ENCODE results near the gene C22orf31.

C22orf31 gene

GRCh38 chr22:29061773-29062172 is at the start of gene C22orf31:
C22orf31 (minus strand) TSS chr22:29061831; CDS start chr22:29061792, 39 bp downstream.
- no peaks in the 10 kb centered on the region for H3K36me3 Mint-ChIP-seq (ENCODE audit: low read depth)
- no peak for DNase-seq (ENCODE audit: low spot score)
- no peaks in the 10 kb centered on the region for H3K9me3 Mint-ChIP-seq
- no peak within 1 kb of the TSS for H3K4me3 Mint-ChIP-seq
- peaks cover 50% of the 10 kb centered on the region for H3K27me3 Mint-ChIP-seq (ENCODE audit: low read depth)
- peaks cover 6% of the 10 kb centered on the region for H3K4me1 Mint-ChIP-seq (ENCODE audit: low read depth)
- H3K27ac Mint-ChIP-seq = no peak within 1 kb of the TSS

- no peaks in the 10 kb centered on the region for H3K36me3 Mint-ChIP-seq (ENCODE audit: low read depth)
- H3K9me3 Mint-ChIP-seq = no peaks in the 10 kb centered on the region
- no peak overlapping the region for H3K4me3 Mint-ChIP-seq
- H3K27me3 Mint-ChIP-seq (ENCODE audit: low read depth) = peaks cover 43% of the 10 kb centered on the region
- H3K4me1 Mint-ChIP-seq (ENCODE audit: low read depth) = no peaks in the 10 kb centered on the region
- no peak overlapping the region for H3K27ac Mint-ChIP-seq
- DNase-seq (ENCODE audit: low spot score) = no peak
Measured at GRCh38 chr22:29110946-29111345, 49.3 kb upstream of the C22orf31 start.

- peaks cover 39% of the 10 kb centered on the region for H3K27me3 Mint-ChIP-seq (ENCODE audit: low read depth)
- H3K4me3 Mint-ChIP-seq = no peak overlapping the region
- H3K4me1 Mint-ChIP-seq (ENCODE audit: low read depth) = no peaks in the 10 kb centered on the region
- DNase-seq (ENCODE audit: low spot score) = no peak
- no peaks in the 10 kb centered on the region for H3K9me3 Mint-ChIP-seq
- no peaks in the 10 kb centered on the region for H3K36me3 Mint-ChIP-seq (ENCODE audit: low read depth)
- H3K27ac Mint-ChIP-seq = no peak overlapping the region
Measured at GRCh38 chr22:29109822-29110221, 48.2 kb upstream of the C22orf31 start.

- no peaks in the 10 kb centered on the region for H3K36me3 Mint-ChIP-seq (ENCODE audit: low read depth)
- H3K27ac Mint-ChIP-seq = no peak overlapping the region
- peaks cover 29% of the 10 kb centered on the region for H3K27me3 Mint-ChIP-seq (ENCODE audit: low read depth)
- H3K4me3 Mint-ChIP-seq = no peak overlapping the region
- DNase-seq (ENCODE audit: low spot score) = no peak
- H3K4me1 Mint-ChIP-seq (ENCODE audit: low read depth) = no peaks in the 10 kb centered on the region
- no peaks in the 10 kb centered on the region for H3K9me3 Mint-ChIP-seq
Measured at GRCh38 chr22:29108137-29108536, 46.5 kb upstream of the C22orf31 start.

- Mint-ChIP-seq H3K27ac (no peak overlapping the region), H3K9me3 (no peaks in the 10 kb centered on the region), H3K36me3 (ENCODE audit: low read depth) (no peaks in the 10 kb centered on the region), H3K4me1 (ENCODE audit: low read depth) (no peaks in the 10 kb centered on the region), H3K27me3 (ENCODE audit: low read depth) (peaks cover 34% of the 10 kb centered on the region), H3K4me3 (no peak overlapping the region)
- no peak for DNase-seq (ENCODE audit: low spot score)
Measured at GRCh38 chr22:29106839-29107238, 45.2 kb upstream of the C22orf31 start.

- Mint-ChIP-seq H3K27me3 (ENCODE audit: low read depth) (peaks cover 30% of the 10 kb centered on the region), H3K4me1 (ENCODE audit: low read depth) (no peaks in the 10 kb centered on the region), H3K27ac (no peak overlapping the region), H3K9me3 (no peaks in the 10 kb centered on the region), H3K36me3 (ENCODE audit: low read depth) (no peaks in the 10 kb centered on the region), H3K4me3 (no peak overlapping the region)
- DNase-seq (ENCODE audit: low spot score) = no peak
Measured at GRCh38 chr22:29105468-29105867, 43.8 kb upstream of the C22orf31 start.

- Mint-ChIP-seq H3K9me3 (no peaks in the 10 kb centered on the region), H3K27ac (no peak overlapping the region), H3K36me3 (ENCODE audit: low read depth) (no peaks in the 10 kb centered on the region), H3K27me3 (ENCODE audit: low read depth) (peaks cover 19% of the 10 kb centered on the region), H3K4me1 (ENCODE audit: low read depth) (no peaks in the 10 kb centered on the region), H3K4me3 (no peak overlapping the region)
- no peak for DNase-seq (ENCODE audit: low spot score)
Measured at GRCh38 chr22:29103121-29103520, 41.5 kb upstream of the C22orf31 start.

- no peak overlapping the region for H3K27ac Mint-ChIP-seq
- H3K4me1 Mint-ChIP-seq (ENCODE audit: low read depth) = no peaks in the 10 kb centered on the region
- no peak for DNase-seq (ENCODE audit: low spot score)
- no peaks in the 10 kb centered on the region for H3K36me3 Mint-ChIP-seq (ENCODE audit: low read depth)
- no peaks in the 10 kb centered on the region for H3K9me3 Mint-ChIP-seq
- peaks cover 19% of the 10 kb centered on the region for H3K27me3 Mint-ChIP-seq (ENCODE audit: low read depth)
- H3K4me3 Mint-ChIP-seq = no peak overlapping the region
Measured at GRCh38 chr22:29102300-29102699, 40.7 kb upstream of the C22orf31 start.

- H3K36me3 Mint-ChIP-seq (ENCODE audit: low read depth) = no peaks in the 10 kb centered on the region
- no peak for DNase-seq (ENCODE audit: low spot score)
- no peak overlapping the region for H3K27ac Mint-ChIP-seq
- H3K4me1 Mint-ChIP-seq (ENCODE audit: low read depth) = no peaks in the 10 kb centered on the region
- peaks cover 26% of the 10 kb centered on the region for H3K27me3 Mint-ChIP-seq (ENCODE audit: low read depth)
- no peak overlapping the region for H3K4me3 Mint-ChIP-seq
- H3K9me3 Mint-ChIP-seq = no peaks in the 10 kb centered on the region
Measured at GRCh38 chr22:29098296-29098695, 36.7 kb upstream of the C22orf31 start.

GRCh38 chr22:29096736-29097669 is 35.4 kb upstream of the C22orf31 start:
- no peak for DNase-seq (ENCODE audit: low spot score)
- Mint-ChIP-seq H3K9me3 (no peaks in the 10 kb centered on the region), H3K27me3 (ENCODE audit: low read depth) (peaks cover 16% of the 10 kb centered on the region), H3K4me3 (no peak overlapping the region), H3K27ac (no peak overlapping the region), H3K36me3 (ENCODE audit: low read depth) (no peaks in the 10 kb centered on the region), H3K4me1 (ENCODE audit: low read depth) (no peaks in the 10 kb centered on the region)

GRCh38 chr22:29095459-29095858 is 33.8 kb upstream of the C22orf31 start:
- no peak overlapping the region for H3K4me3 Mint-ChIP-seq
- no peaks in the 10 kb centered on the region for H3K4me1 Mint-ChIP-seq (ENCODE audit: low read depth)
- peaks cover 21% of the 10 kb centered on the region for H3K27me3 Mint-ChIP-seq (ENCODE audit: low read depth)
- H3K27ac Mint-ChIP-seq = no peak overlapping the region
- H3K36me3 Mint-ChIP-seq (ENCODE audit: low read depth) = no peaks in the 10 kb centered on the region
- no peak for DNase-seq (ENCODE audit: low spot score)
- H3K9me3 Mint-ChIP-seq = no peaks in the 10 kb centered on the region

GRCh38 chr22:29093501-29094300 is 32.1 kb upstream of the C22orf31 start:
- Mint-ChIP-seq H3K27ac (no peak overlapping the region), H3K36me3 (ENCODE audit: low read depth) (no peaks in the 10 kb centered on the region), H3K4me1 (ENCODE audit: low read depth) (no peaks in the 10 kb centered on the region), H3K4me3 (no peak overlapping the region), H3K9me3 (no peaks in the 10 kb centered on the region), H3K27me3 (ENCODE audit: low read depth) (peaks cover 33% of the 10 kb centered on the region)
- no peak for DNase-seq (ENCODE audit: low spot score)

- Mint-ChIP-seq H3K9me3 (no peaks in the 10 kb centered on the region), H3K27ac (no peak overlapping the region), H3K36me3 (ENCODE audit: low read depth) (no peaks in the 10 kb centered on the region), H3K27me3 (ENCODE audit: low read depth) (peaks cover 34% of the 10 kb centered on the region), H3K4me1 (ENCODE audit: low read depth) (no peaks in the 10 kb centered on the region), H3K4me3 (no peak overlapping the region)
- no peak for DNase-seq (ENCODE audit: low spot score)
Measured at GRCh38 chr22:29093030-29093429, 31.4 kb upstream of the C22orf31 start.

GRCh38 chr22:29092243-29092642 is 30.6 kb upstream of the C22orf31 start:
- Mint-ChIP-seq H3K27ac (no peak overlapping the region), H3K9me3 (no peaks in the 10 kb centered on the region), H3K27me3 (ENCODE audit: low read depth) (peaks cover 37% of the 10 kb centered on the region), H3K4me3 (no peak overlapping the region), H3K36me3 (ENCODE audit: low read depth) (no peaks in the 10 kb centered on the region), H3K4me1 (ENCODE audit: low read depth) (no peaks in the 10 kb centered on the region)
- no peak for DNase-seq (ENCODE audit: low spot score)

All from T-helper 2 cell treated with Interferon-gamma antibody and Interleukin-4, amounts not matched to agents 5 μg/mL and 100 μg/mL, for 36 hours (primary cell).